ENCODE results near the gene MOGAT1.

The MOGAT1 gene, protein sequence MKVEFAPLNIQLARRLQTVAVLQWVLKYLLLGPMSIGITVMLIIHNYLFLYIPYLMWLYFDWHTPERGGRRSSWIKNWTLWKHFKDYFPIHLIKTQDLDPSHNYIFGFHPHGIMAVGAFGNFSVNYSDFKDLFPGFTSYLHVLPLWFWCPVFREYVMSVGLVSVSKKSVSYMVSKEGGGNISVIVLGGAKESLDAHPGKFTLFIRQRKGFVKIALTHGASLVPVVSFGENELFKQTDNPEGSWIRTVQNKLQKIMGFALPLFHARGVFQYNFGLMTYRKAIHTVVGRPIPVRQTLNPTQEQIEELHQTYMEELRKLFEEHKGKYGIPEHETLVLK

GRCh38 chr2:222671259-222672067 lies at the start of gene MOGAT1:
TSS of gene MOGAT1 (plus strand) at chr2:222671658. CDS start at chr2:222671786, 128 bp downstream.
- DNase-seq (ENCODE audit: low read depth): no peak
- no peak within 1 kb of the TSS for H3K4me3 ChIP-seq (ENCODE audit: low read depth, low read length)

DNA sequence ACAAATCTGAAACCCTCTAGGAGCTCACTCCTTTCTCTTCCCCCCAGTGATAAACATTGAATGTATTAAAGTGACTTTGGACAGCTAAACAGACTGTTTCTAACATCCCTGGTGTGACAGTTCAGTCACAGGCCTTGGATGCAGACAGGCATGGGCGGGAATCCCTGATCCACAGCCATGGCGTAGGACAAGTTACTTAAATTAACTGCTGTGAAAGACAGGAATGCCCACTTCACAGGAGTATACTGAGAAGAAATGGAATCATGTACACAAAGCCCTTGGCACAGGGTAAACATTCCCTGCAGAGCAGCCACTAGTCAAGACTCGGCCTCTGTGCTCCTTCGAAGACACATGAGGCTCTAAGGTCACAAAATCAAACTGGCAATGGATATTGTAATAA lies 49.6 kb upstream of the MOGAT1 start:
- DNase-seq (ENCODE audit: low read depth): no peak
- H3K4me3 ChIP-seq (ENCODE audit: low read depth, low read length): no peak overlapping the region
- TF ChIP-seq CTCF (IDR thresholded peaks at IDR 0.05; ENCODE audit: insufficient read depth, low read depth, low read length, missing control alignments): no peak

More at GRCh38 chr2:222671259-222672067, at the start of gene MOGAT1:
- no peak for TF ChIP-seq CTCF (IDR thresholded peaks at IDR 0.05; ENCODE audit: insufficient read depth, low read depth, low read length, missing control alignments)

DNA sequence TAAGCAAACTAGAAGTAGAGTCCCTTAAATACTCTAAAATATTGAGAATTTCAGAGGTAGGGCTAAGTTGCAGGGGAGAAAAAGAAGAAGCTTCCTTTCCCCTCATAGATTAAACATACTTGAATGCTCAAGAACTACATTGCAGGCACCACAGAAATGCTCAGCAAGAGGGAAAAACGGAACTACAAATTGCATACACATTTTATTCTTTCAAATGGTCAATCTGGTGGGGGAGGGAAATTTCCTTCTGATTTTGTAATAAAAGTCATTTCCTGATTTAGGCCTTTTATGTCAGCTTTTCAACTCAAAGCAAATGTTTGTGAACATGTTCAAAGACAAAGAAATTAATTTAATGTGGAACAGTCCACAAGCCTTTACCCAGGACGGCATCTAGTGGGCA lies 48.5 kb upstream of the MOGAT1 start:
- no peak overlapping the region for H3K4me3 ChIP-seq (ENCODE audit: low read depth, low read length)
- DNase-seq (ENCODE audit: low read depth): no peak
- TF ChIP-seq CTCF (IDR thresholded peaks at IDR 0.05; ENCODE audit: insufficient read depth, low read depth, low read length, missing control alignments): no peak

GRCh38 chr2:222623756-222624309 lies 47.6 kb upstream of the MOGAT1 start:
- DNase-seq (ENCODE audit: low read depth): no peak
- TF ChIP-seq CTCF (IDR thresholded peaks at IDR 0.05; ENCODE audit: insufficient read depth, low read depth, low read length, missing control alignments): no peak
- H3K4me3 ChIP-seq (ENCODE audit: low read depth, low read length): no peak overlapping the region

DNA sequence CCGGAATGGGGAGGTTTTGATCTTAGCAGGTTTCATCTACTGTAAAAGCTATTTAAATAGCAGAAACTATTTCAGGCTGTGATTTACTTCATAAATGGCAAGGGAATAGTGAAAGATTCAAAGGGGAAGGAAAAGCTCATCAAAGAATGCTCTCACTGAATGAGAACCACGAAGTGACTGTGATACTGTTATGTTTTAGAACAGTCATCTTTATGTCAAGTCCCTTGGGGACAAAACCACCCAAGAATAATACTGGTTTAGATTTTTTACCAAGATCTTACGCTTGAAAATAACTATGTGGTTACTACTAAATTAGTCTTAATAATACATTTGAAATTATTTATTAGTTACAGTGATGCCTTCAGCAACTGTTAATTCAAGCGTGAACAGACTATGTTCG lies 43.7 kb upstream of the MOGAT1 start:
- no peak for DNase-seq (ENCODE audit: low read depth)
- TF ChIP-seq CTCF (IDR thresholded peaks at IDR 0.05; ENCODE audit: insufficient read depth, low read depth, low read length, missing control alignments): no peak

DNA sequence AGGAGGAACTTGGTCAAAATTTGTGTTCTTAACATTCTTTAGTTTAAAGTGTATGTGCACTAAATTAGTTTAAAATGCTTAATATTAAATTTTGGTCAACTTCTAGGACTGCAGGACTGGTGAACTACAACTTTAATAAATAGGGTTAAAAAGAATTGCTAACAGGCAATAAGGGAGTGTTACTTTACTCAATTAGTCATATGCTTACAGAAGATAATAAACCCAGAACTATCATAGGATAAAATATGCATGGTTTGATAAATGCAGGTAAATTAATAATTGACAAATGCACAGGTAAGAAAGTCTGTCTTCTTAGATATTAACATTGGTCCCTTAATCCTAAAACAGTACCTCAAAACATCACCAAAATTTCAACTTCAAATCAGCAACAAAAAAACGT lies 36.2 kb upstream of the MOGAT1 start:
- DNase-seq (ENCODE audit: low read depth): no peak
- TF ChIP-seq CTCF (IDR thresholded peaks at IDR 0.05; ENCODE audit: insufficient read depth, low read depth, low read length, missing control alignments): no peak
- H3K4me3 ChIP-seq (ENCODE audit: low read depth, low read length): no peak overlapping the region

More for the DNA sequence above, 43.7 kb upstream of the MOGAT1 start:
- no peak overlapping the region for H3K4me3 ChIP-seq (ENCODE audit: low read depth, low read length)
